ENCODE data around the gene PXDN. TPM values are rescaled to one million over a fixed set of nuclear protein-coding genes. Genes with fewer than 3 reads are reported as not detected.

PXDN gene
- polyA plus RNA-seq, 1 donor: 60.6 TPM

DNA sequence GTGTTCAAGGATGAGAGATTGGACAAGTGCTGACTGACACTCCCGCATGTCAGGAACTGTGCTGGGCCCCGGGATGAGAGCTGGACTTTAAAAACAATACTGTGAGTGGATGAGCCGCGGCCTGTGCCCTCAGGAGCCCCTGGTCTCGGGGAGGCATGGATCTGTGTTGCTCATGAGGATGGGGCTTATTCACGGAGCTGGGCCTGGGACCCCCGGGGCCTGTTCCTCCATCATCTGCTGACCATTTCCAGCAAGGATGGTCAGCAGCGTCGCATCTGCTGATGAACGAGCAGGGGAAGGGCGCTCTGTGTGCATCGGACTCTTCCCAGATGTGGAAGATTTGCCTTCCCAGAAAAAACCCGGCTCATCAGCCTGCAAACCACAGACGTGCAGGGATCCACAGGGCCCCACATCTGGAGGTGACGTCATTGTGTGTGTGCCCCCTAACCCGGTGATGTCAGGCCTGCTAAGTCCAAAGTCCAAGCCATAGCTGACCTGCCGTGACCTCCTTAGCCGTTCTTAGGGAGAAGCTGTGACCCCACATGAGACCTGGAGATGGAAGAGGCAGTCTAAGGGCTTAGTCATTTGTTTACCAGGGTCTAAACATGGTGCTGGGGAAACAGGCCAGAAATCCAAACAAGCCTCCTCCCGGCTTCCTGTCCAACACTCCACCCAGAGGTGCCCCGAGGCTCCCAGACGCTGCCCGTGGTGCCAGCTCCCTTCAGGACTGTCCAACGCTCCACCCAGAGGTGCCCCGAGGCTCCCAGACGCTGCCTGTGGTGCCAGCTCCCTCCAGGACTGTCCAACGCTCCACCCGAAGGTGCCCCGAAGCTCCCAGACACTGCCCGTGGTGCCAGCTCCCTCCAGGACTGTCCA is 143.9 kb downstream of the PXDN start:
- H3K27me3 ChIP-seq (ENCODE audit: control insufficient read depth, insufficient read depth, low read length): no peaks in the 10 kb centered on the region
- peaks cover 23% of the 10 kb centered on the region for H3K9me3 ChIP-seq (ENCODE audit: control insufficient read depth, low read depth, low read length)
- WGBS (ENCODE audit: insufficient coverage, low lambda C conversion rate): no CpG with 5 or more reads among the region's 29 CpGs
- H3K4me3 ChIP-seq (ENCODE audit: low read length): no peak overlapping the region
- H3K27ac ChIP-seq (ENCODE audit: low read length): peak overlapping the region; percentile 13
- peaks cover 18% of the 10 kb centered on the region for H3K4me1 ChIP-seq (ENCODE audit: control insufficient read depth, insufficient read depth, low read length)
- H3K36me3 ChIP-seq (ENCODE audit: control insufficient read depth, insufficient read depth, low read length): no peaks in the 10 kb centered on the region
- DNase-seq: peak in 1 of 2 donors; percentile 46

DNA sequence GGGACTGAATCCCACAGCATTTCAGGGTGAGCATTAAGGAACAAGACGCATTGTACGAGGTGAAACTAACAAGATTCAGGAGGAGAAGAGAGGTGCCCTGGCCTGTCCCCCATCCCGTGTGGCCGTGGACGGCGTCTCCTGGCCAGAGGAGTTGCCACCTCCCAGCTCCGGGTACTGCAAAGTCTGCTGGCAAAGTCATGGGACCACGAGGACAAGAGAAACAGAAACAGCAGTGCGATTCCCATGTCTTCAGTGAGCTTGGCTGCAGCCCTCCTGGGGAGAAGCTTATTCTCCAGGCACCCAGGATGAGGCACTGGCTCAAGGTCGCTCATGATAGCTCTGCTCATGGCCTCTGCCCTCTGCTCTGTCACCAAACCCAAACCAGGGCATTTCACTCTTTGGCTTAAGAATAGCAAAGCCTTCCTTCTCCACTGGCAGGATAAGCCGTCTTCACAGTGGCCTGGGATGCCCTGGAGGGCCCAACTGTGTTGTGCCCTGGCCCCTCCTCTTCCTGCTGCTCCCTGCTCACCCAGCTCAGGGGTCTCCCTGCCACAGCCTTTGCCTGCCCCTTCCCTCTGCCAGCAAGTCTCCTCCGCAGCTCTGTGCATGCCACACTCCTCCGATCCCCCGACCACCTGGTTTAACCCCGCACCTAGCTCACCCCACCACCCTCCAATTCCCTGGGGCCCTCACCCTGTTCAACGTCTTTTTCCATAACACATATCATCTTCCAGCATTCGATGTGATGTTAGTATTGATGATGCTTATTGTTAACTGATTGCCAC is 144.8 kb downstream of the PXDN start:
- Histone ChIP-seq H3K4me3 (ENCODE audit: low read length) (no peak overlapping the region), H3K4me1 (ENCODE audit: control insufficient read depth, insufficient read depth, low read length) (peaks cover 18% of the 10 kb centered on the region), H3K36me3 (ENCODE audit: control insufficient read depth, insufficient read depth, low read length) (no peaks in the 10 kb centered on the region), H3K27ac (ENCODE audit: low read length) (peak overlapping the region; percentile 13), H3K27me3 (ENCODE audit: control insufficient read depth, insufficient read depth, low read length) (no peaks in the 10 kb centered on the region), H3K9me3 (ENCODE audit: control insufficient read depth, low read depth, low read length) (peaks cover 23% of the 10 kb centered on the region)
- DNase-seq: no peak
- 95% methylated on average over 4 of the region's 17 CpGs for WGBS (ENCODE audit: insufficient coverage, low lambda C conversion rate)

DNA sequence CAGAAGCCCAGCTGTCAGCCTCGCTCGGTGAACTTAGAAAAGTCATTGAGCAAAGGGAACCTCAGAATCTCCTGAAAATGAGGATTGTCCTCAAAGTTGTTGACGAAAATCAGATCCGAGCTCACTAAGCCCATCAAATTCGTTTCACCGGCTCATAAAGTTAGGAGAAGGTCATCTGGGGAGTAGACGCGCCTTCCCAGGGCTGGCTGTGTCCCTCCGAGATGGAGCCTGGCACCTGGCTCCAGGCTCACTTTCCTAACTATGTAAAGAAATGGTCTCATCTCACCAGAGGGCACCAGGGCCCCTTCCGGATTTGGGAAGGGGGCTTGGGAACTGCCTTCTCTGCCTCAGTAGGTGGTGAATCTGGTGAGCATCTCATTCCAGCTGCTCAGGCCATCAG is 145.5 kb downstream of the PXDN start:
- H3K4me1 ChIP-seq (ENCODE audit: control insufficient read depth, insufficient read depth, low read length): peaks cover 18% of the 10 kb centered on the region
- no peak for DNase-seq
- no peaks in the 10 kb centered on the region for H3K36me3 ChIP-seq (ENCODE audit: control insufficient read depth, insufficient read depth, low read length)
- H3K4me3 ChIP-seq (ENCODE audit: low read length): no peak overlapping the region
- peaks cover 18% of the 10 kb centered on the region for H3K9me3 ChIP-seq (ENCODE audit: control insufficient read depth, low read depth, low read length)
- no peaks in the 10 kb centered on the region for H3K27me3 ChIP-seq (ENCODE audit: control insufficient read depth, insufficient read depth, low read length)
- WGBS (ENCODE audit: insufficient coverage, low lambda C conversion rate): no CpG with 5 or more reads among the region's 10 CpGs
- no peak overlapping the region for H3K27ac ChIP-seq (ENCODE audit: low read length)

DNA sequence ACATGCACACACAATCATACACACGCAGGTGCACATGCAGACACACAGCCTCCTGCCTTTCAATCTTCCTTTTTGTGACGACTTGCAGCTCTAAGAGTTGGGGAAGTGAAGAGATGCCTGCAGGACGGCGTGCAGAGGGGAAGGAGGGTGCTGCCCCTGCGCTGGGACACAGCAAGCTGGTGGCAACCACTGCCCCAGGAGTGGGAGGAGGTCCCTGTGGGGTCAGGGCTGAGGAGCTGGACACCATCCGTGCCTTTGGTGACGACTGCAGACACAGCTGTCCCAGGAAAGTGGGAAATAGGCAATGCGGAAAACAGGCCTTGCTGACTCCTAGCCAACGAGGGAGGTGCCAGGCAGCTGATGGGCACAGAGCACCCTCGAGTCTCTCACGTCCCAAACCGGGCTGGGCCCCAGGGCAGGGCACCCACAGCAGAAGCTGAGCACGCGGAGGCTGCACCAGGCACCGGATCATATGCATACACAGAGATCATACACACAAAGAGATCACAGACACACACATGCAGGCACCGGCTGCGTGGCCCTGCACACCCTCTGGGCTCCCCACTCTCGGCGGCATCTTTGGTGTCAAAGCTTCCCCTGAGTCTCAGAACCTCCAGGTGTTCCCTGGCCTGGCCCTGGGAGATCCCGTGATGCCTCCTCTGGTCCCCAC is 146.1 kb downstream of the PXDN start:
- no CpG with 5 or more reads among the region's 20 CpGs for WGBS (ENCODE audit: insufficient coverage, low lambda C conversion rate)
- H3K27me3 ChIP-seq (ENCODE audit: control insufficient read depth, insufficient read depth, low read length): no peaks in the 10 kb centered on the region
- H3K9me3 ChIP-seq (ENCODE audit: control insufficient read depth, low read depth, low read length): peaks cover 18% of the 10 kb centered on the region
- no peak for DNase-seq
- no peaks in the 10 kb centered on the region for H3K36me3 ChIP-seq (ENCODE audit: control insufficient read depth, insufficient read depth, low read length)
- H3K4me1 ChIP-seq (ENCODE audit: control insufficient read depth, insufficient read depth, low read length): peaks cover 18% of the 10 kb centered on the region
- H3K27ac ChIP-seq (ENCODE audit: low read length): no peak overlapping the region
- H3K4me3 ChIP-seq (ENCODE audit: low read length): no peak overlapping the region

DNA sequence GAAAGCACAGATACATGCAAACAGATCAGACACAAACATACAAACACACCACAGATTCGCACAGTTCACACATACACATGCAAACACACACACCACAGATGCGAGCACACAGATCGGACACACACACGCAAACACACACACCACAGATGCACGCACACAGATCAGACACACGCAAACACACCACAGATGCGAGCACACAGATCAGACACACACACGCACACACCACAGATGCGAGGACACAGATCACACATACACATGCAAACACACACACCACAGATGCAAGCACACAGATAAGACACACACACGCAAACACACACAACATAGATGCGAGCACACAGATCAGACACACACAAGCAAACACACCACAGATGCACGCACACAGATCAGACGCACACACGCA is 149.0 kb downstream of the PXDN start:
- no peaks in the 10 kb centered on the region for H3K36me3 ChIP-seq (ENCODE audit: control insufficient read depth, insufficient read depth, low read length)
- no peak overlapping the region for H3K4me3 ChIP-seq (ENCODE audit: low read length)
- DNase-seq: no peak
- H3K27me3 ChIP-seq (ENCODE audit: control insufficient read depth, insufficient read depth, low read length): peaks cover 8% of the 10 kb centered on the region
- WGBS (ENCODE audit: insufficient coverage, low lambda C conversion rate): no CpG with 5 or more reads among the region's 14 CpGs
- H3K4me1 ChIP-seq (ENCODE audit: control insufficient read depth, insufficient read depth, low read length): peaks cover 13% of the 10 kb centered on the region
- H3K27ac ChIP-seq (ENCODE audit: low read length): no peak overlapping the region
- H3K9me3 ChIP-seq (ENCODE audit: control insufficient read depth, low read depth, low read length): peaks cover 18% of the 10 kb centered on the region

DNA sequence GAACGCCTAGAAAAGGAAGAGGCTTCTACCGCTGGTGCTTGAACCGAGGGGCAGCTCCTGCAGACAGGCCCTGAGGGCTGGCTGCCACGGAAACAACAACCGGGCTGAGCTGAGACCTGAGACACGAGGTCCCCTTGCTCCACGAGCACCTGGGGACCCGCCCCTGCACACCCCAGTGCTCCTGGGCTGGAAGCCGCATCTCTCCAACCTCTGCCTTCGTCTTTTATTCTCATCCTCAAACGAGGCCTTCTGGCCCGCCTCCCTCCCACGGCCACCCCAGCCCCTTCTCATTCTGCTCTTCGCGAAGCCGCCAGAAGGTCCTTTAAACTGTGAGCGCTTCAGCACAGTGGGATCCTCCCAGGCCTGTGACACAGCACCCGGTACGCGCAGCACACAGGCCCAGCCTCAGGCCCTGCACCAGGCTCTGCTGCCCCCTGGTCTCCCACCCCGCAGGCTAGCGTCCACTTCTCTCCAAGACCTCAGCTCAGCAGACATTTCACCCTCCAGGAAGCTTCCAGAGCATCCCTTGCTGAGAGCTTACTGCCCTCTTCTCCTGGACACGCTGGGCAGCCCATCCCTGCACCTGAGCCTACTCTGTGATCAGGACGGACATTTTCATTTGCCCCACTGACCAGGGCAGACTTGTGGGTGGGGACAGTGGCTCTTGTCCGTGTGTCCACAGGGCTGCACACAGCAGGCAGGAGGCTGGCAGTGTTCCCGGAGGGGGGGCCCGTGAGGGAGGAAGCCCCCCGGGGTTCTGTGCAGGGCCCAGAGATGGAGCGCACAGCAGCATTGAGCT is 149.7 kb downstream of the PXDN start:
- H3K4me3 ChIP-seq (ENCODE audit: low read length): no peak overlapping the region
- no peak overlapping the region for H3K27ac ChIP-seq (ENCODE audit: low read length)
- peaks cover 9% of the 10 kb centered on the region for H3K4me1 ChIP-seq (ENCODE audit: control insufficient read depth, insufficient read depth, low read length)
- 75% methylated on average over 2 of the region's 29 CpGs for WGBS (ENCODE audit: insufficient coverage, low lambda C conversion rate)
- peaks cover 8% of the 10 kb centered on the region for H3K27me3 ChIP-seq (ENCODE audit: control insufficient read depth, insufficient read depth, low read length)
- DNase-seq: no peak
- H3K36me3 ChIP-seq (ENCODE audit: control insufficient read depth, insufficient read depth, low read length): no peaks in the 10 kb centered on the region
- H3K9me3 ChIP-seq (ENCODE audit: control insufficient read depth, low read depth, low read length): peaks cover 18% of the 10 kb centered on the region

DNA sequence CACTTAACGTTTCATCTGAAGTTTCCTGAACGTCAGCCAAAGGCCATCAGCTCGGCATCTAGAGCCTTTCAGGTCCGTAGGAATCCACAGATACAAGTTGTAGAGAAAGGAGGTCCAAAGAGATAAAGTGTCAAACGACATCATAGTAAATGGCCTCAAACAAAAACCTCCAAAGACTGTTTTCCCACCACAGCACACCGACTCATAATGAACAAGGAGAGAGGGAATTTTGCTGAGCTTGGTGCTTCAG is 150.3 kb downstream of the PXDN start:
- no peak overlapping the region for H3K4me3 ChIP-seq (ENCODE audit: low read length)
- WGBS (ENCODE audit: insufficient coverage, low lambda C conversion rate): 38% methylated on average over 4 of the region's 6 CpGs
- no peak overlapping the region for H3K27ac ChIP-seq (ENCODE audit: low read length)

DNA sequence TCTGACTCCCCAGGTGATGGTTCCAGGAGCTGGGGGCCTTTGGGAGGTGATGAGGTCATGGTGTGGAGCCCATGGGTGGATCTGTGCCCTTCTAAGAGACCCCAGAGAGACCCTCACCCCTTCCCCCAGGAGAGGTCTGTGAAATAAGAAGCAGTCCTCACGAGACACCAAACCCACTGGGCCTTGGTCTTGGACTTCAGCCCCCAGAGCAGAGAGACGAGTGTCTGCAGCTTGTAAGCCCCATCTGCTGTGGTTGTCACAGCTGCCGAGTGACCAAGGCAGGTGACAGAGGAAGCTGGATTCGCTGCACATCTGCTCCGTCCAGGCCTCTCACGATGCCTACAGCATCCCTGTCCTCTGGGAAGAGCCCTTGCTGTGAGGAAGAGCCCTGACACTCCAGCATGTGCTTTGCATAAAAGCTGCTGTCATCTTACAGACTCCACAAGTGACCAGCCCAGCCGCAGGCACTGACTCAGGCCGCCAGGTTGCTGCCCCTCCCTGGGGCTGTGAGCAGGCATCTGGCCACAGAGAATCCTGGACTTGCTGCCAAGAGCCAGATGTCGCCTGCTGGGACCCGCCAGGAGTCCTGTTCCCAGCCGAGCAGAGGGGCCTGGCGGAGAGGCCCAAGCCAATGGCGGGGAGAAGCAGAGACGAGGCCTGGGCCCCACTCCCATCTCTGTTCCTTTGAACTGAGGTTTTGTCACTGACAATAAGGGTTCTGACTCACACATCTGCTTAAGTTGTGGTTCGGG is 150.8 kb downstream of the PXDN start:
- Histone ChIP-seq H3K27ac (ENCODE audit: low read length) (no peak overlapping the region), H3K27me3 (ENCODE audit: control insufficient read depth, insufficient read depth, low read length) (peaks cover 11% of the 10 kb centered on the region), H3K9me3 (ENCODE audit: control insufficient read depth, low read depth, low read length) (peaks cover 18% of the 10 kb centered on the region), H3K4me3 (ENCODE audit: low read length) (no peak overlapping the region), H3K36me3 (ENCODE audit: control insufficient read depth, insufficient read depth, low read length) (no peaks in the 10 kb centered on the region), H3K4me1 (ENCODE audit: control insufficient read depth, insufficient read depth, low read length) (peaks cover 9% of the 10 kb centered on the region)
- peak in 1 of 2 donors; percentile 46 for DNase-seq
- 80% methylated on average over 1 of the region's 15 CpGs for WGBS (ENCODE audit: insufficient coverage, low lambda C conversion rate)

More for the DNA sequence above, 150.3 kb downstream of the PXDN start:
- no peaks in the 10 kb centered on the region for H3K36me3 ChIP-seq (ENCODE audit: control insufficient read depth, insufficient read depth, low read length)
- H3K9me3 ChIP-seq (ENCODE audit: control insufficient read depth, low read depth, low read length): peaks cover 18% of the 10 kb centered on the region
- peak in 1 of 2 donors; percentile 41 for DNase-seq
- peaks cover 9% of the 10 kb centered on the region for H3K4me1 ChIP-seq (ENCODE audit: control insufficient read depth, insufficient read depth, low read length)
- H3K27me3 ChIP-seq (ENCODE audit: control insufficient read depth, insufficient read depth, low read length): peaks cover 11% of the 10 kb centered on the region

DNA sequence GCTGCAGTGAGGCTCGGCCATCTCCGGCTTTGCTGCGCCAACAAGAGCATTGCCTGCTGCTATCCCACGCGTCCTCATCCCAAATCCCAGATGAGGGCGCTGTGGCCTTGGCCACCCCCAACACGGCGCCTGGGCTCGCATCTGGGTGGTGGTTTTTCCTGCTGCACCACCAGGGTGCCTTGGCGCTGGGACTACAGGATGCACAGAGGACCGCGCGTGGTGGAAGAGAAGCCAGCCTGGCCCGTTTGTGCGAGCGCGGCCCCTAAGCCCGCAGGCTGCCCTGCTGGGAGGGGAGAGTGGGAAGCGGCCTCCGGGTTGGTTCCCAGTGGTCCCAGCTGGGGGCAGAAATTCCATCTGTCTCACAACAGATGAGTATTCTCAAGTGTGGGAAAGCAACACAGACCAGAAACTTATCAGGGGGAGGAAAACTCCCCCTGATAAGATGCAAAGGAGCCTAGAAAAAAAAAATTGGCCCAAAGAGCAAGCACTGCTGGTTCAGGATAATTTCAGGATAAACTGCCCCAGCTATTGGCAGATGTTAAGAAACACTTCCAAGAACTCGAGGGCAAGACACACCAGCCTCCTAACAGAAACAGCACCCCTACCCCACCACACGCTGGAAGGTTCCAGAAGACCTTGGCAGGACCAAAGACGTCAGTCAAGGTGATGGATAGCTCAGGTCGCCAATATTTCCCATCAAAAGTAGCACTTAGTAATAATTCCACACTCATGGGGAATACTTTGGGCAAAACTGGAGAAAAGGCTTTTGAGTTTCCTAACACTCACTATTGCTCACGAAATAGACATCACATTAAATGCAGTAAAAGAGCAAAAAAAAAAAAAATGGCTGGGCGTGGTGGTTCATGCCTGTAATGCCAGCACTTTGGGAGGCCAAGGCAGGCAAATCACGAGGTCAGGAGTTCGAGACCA is 152.1 kb downstream of the PXDN start:
- Histone ChIP-seq H3K9me3 (ENCODE audit: control insufficient read depth, low read depth, low read length) (peaks cover 16% of the 10 kb centered on the region), H3K4me1 (ENCODE audit: control insufficient read depth, insufficient read depth, low read length) (peaks cover 9% of the 10 kb centered on the region), H3K27me3 (ENCODE audit: control insufficient read depth, insufficient read depth, low read length) (peaks cover 11% of the 10 kb centered on the region), H3K27ac (ENCODE audit: low read length) (no peak overlapping the region), H3K4me3 (ENCODE audit: low read length) (no peak overlapping the region), H3K36me3 (ENCODE audit: control insufficient read depth, insufficient read depth, low read length) (no peaks in the 10 kb centered on the region)
- DNase-seq: peak; percentile 52 to 59
- no CpG with 5 or more reads among the region's 28 CpGs for WGBS (ENCODE audit: insufficient coverage, low lambda C conversion rate)
